ENCODE results near the gene RAD51B. TPM values are rescaled to one million over a fixed set of nuclear protein-coding genes. Genes with fewer than 3 reads are reported as not detected.

RAD51B gene
- total RNA-seq, 1 experiment from 2014 or later = 16.7 TPM

DNA sequence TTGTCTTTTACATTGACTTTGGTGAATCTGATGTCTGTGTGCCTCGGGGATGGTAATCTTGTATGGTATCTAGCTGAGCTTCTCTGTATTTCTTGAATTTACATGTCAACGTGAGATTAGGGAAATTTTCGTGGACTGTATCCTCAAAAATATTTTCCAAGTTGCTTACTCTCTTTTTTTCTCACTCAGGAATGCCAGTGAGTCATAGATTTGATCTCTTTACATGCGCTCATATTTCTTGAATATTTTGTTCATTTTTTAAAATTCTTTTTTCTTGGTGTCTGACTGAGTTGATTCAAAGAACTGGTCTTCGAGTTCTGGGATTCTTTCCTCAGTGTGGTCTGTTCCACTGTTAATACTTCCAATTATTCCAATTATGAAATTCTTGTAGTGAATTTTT, 207.7 kb downstream of the RAD51B start:
- H3K4me1 Mint-ChIP-seq = peaks cover 6 to 7% of the 10 kb centered on the region in 2 experiments; a peak in 3 of 4 replicates
- no peak for TF ChIP-seq CTCF (conservative IDR thresholded peaks at IDR 0.05)
- Histone ChIP-seq H3K27ac (ENCODE audit: insufficient read length, low read depth, low read length) (no peak overlapping the region), H3K18ac (ENCODE audit: insufficient read length, low read depth, low read length) (no peak overlapping the region), H3K79me2 (ENCODE audit: insufficient read depth, low read length) (no peaks in the 10 kb centered on the region), H3K4me2 (ENCODE audit: insufficient read depth, insufficient read length, low read length) (no peak overlapping the region), H3K56ac (ENCODE audit: insufficient read length, low read depth, low read length) (no peak overlapping the region), H4K91ac (ENCODE audit: insufficient read length, low read depth, low read length) (no peak overlapping the region), H2BK12ac (ENCODE audit: insufficient read length, low read depth, low read length) (no peak overlapping the region), H2AK5ac (ENCODE audit: insufficient read length, low read length) (no peak overlapping the region), H3K9ac (ENCODE audit: extremely low read depth, insufficient read length, low read length) (no peak overlapping the region), H2AFZ (ENCODE audit: low read length) (no peak overlapping the region), H4K20me1 (ENCODE audit: control insufficient read depth, insufficient read depth, insufficient read length) (no peaks in the 10 kb centered on the region), H3K9me3 (ENCODE audit: control insufficient read depth, low read depth, low read length) (no peaks in the 10 kb centered on the region), H2BK20ac (ENCODE audit: low read depth, low read length, poor library complexity, severe bottlenecking) (no peak overlapping the region), H3K79me1 (ENCODE audit: insufficient read depth, low read depth, low read length, poor library complexity, severe bottlenecking) (no peaks in the 10 kb centered on the region), H2BK5ac (ENCODE audit: insufficient read length, low read length) (no peak overlapping the region), H2BK120ac (ENCODE audit: low read depth, low read length, poor library complexity, severe bottlenecking) (no peak overlapping the region), H3K4me1 (ENCODE audit: insufficient read depth, low read length) (no peaks in the 10 kb centered on the region), H3K23me2 (ENCODE audit: insufficient read length, low read depth, low read length, poor library complexity, severe bottlenecking) (no peaks in the 10 kb centered on the region), H3K23ac (ENCODE audit: insufficient read length, low read depth, low read length) (no peak overlapping the region), H3T11ph (ENCODE audit: low read length) (no peak overlapping the region), H3K4ac (ENCODE audit: low read depth, low read length) (no peak overlapping the region), H2BK15ac (ENCODE audit: low read depth, low read length) (no peak overlapping the region), H3K27me3 (ENCODE audit: insufficient read depth, low read length) (no peaks in the 10 kb centered on the region), H3K14ac (ENCODE audit: insufficient read depth, low read length) (no peak overlapping the region), H4K8ac (replicated peaks; ENCODE audit: insufficient read length, low read depth, low read length) (no peak overlapping the region), H4K5ac (ENCODE audit: insufficient read length, low read depth, low read length) (no peak overlapping the region)
- no peak for DNase-seq
- no peak overlapping the region for H3K27ac Mint-ChIP-seq
- H3K36me3 Mint-ChIP-seq (ENCODE audit: insufficient read depth in 1 of 3, low read depth in 3 of 3) = peaks cover 25 to 40% (median 26%) of the 10 kb centered on the region in 3 experiments
- peaks cover 24 to 36% of the 10 kb centered on the region in 2 experiments for H3K9me3 Mint-ChIP-seq
- no CpG with 5 or more reads among the region's 5 CpGs for WGBS (ENCODE audit: extremely low coverage, insufficient read length, low lambda C conversion rate)
- no peaks in the 10 kb centered on the region for H3K27me3 Mint-ChIP-seq (ENCODE audit: low read depth)
- no peak overlapping the region for H3K4me3 Mint-ChIP-seq
